AG04449 (cell line): ENCODE measurements around the gene WDR20.

Experiments
- CTCF ChIA-PET: fragments of 350-600 bp; formaldehyde crosslinking; extraction: SDS; loops from one replicate; lab custom pipeline; 2021; ENCODE audit warnings: antibody characterized with exemption; lab: Yijun Ruan, JAX
- POLR2A ChIA-PET: fragments of 400-600, 350-600 bp; formaldehyde crosslinking; extraction: SDS; loops from one replicate; lab custom pipeline; 2020; ENCODE audit warnings: antibody characterized with exemption, inconsistent platforms; lab: Yijun Ruan, JAX
- DNase-seq: peaks from one replicate; pipeline ENCODE4 v3.0.0-alpha.2; 2010; ENCODE audit warnings: low read depth, low spot score
- H3K4me3 ChIP-seq: 2 replicates; pipeline ENCODE4 v1.5.1; 2011; ENCODE audit warnings: low read depth, mild to moderate bottlenecking, control low read depth, low read length
- CTCF ChIP-seq: IDR thresholded peaks from one replicate; pipeline ENCODE4 v1.5.1; 2011; ENCODE audit warnings: mild to moderate bottlenecking, moderate library complexity, low read length, control low read depth, inconsistent platforms; ENCODE audit not compliant: insufficient read depth; ENCODE audit errors: missing control alignments

The WDR20 gene

GRCh38 chr14:102140027-102140749, 491 bp downstream of the WDR20 start:
- ChIA-PET POLR2A (interaction anchor here (0.6 kb wide), 1 partner anchor 14 kb away, joined by 3 read pairs; no protein-coding TSS in a partner anchor), CTCF (interaction anchor here (0.9 to 1.6 kb wide), 3 partner anchors 174 to 179 kb away, joined by 3 to 4 read pairs (median 3); no protein-coding TSS in a partner anchor)
- no peak for DNase-seq
- H3K4me3 ChIP-seq = peak overlapping the region; percentile 96
- no peak for TF ChIP-seq CTCF

GRCh38 chr14:102140750-102141145, 1.1 kb downstream of the WDR20 start:
- ChIA-PET POLR2A (no interaction called here), CTCF (interaction anchor here (0.6 to 1.6 kb wide), 4 partner anchors 57 to 180 kb away, joined by 3 to 4 read pairs (median 4); no protein-coding TSS in a partner anchor)
- TF ChIP-seq CTCF = no peak

GRCh38 chr14:102141797-102142196, 2.1 kb downstream of the WDR20 start:
- ChIA-PET CTCF (no interaction called here), POLR2A (no interaction called here)
- no peak for DNase-seq
- no peak overlapping the region for H3K4me3 ChIP-seq
- TF ChIP-seq CTCF = no peak

More at GRCh38 chr14:102140750-102141145, 1.1 kb downstream of the WDR20 start:
- H3K4me3 ChIP-seq = peak overlapping the region; percentile 96
- no peak for DNase-seq

GRCh38 chr14:102144914-102145313, 5.2 kb downstream of the WDR20 start:
- DNase-seq = no peak
- ChIA-PET POLR2A (no interaction called here), CTCF (interaction anchor here (1.0 to 2.1 kb wide), 4 partner anchors 16 to 169 kb away, joined by 3 to 8 read pairs (median 5); no protein-coding TSS in a partner anchor)
- no peak for TF ChIP-seq CTCF
- no peak overlapping the region for H3K4me3 ChIP-seq

- no peak for DNase-seq
- ChIA-PET CTCF (interaction anchor here (1.5 to 2.1 kb wide), 2 partner anchors 17 to 49 kb away, joined by 6 to 8 read pairs; no protein-coding TSS in a partner anchor), POLR2A (no interaction called here)
- no peak for TF ChIP-seq CTCF
- H3K4me3 ChIP-seq = no peak overlapping the region
Observed at GRCh38 chr14:102145395-102145794, 5.7 kb downstream of the WDR20 start.

- no peak for TF ChIP-seq CTCF
- POLR2A ChIA-PET = interaction anchor here (0.6 kb wide), 1 partner anchor 41 kb away, joined by 4 read pairs; no protein-coding TSS in a partner anchor
- no peak overlapping the region for H3K4me3 ChIP-seq
- CTCF ChIA-PET = no interaction called here
- DNase-seq = no peak
Observed at GRCh38 chr14:102146423-102146822, 6.7 kb downstream of the WDR20 start.
